ENCODE results near the gene TUBGCP3.

Gene TUBGCP3

DNA sequence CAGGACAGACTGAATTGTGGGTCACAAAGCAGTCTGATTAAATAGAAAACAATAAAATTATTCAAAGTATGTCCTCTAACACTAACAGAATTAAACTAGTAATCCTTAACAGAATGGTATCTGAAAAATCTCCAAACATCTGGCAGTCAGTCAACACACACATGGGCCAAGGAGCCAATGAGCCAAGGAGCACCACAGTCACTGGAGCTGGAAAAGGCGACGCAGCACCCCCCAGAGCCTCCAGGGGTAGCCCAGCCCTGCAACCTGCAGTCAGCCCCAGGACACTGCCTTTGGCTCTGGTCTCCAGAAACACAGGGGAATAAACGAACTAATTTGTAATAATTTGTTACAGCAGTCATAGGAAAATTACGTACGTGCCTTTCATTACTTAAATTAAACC, 12.3 kb downstream of the TUBGCP3 start:
- Histone ChIP-seq H3K9ac (ENCODE audit: low read depth, low read length) (no peak overlapping the region), H3K4me1 (ENCODE audit: insufficient read depth, low read length) (0 out of 2 replicates have a peak, but pooled peaks cover 8% of the 10 kb centered on the region), H3K9me3 (ENCODE audit: control insufficient read depth, insufficient read depth, low read length) (no peaks in the 10 kb centered on the region), H3K36me3 (ENCODE audit: insufficient read depth, low read length) (peaks cover 3% of the 10 kb centered on the region; the same call in 1 of the 2 replicates)

DNA sequence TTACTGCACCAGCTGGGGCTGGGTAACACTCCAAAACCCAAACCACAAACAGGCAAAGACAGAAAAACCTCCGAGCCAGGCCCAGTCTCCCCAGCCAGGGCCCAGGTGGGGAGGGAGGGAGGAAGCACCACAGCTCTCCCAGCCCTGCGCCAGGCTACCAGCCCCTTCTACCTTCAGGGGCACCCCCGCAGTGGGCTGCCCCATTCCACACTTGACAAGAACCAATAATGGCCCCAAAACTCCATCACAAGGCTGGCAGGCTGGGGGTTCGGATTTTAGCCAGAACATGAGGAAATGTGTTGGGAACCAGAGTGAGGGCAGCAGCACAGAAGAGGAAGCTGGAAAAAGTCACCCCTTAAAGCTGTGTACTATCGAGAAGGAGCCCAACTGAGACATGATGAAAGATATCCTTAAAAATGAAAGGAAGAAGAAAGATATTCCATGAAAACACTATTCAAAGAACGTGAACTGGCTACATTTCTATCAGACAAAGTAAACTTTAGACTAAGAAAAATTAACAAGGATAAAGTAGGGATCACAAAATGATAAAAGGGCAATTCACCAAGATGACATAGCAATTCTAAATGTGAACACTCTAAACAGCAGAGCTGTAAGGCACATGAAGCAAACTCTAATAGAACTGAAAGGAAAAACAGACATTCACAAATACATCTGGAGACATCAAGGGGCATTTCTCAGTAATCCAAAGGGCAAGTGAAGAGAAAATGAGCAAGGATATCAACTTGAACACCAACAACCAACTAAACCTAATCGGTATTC, 12.9 kb downstream of the TUBGCP3 start:
- Histone ChIP-seq H3K9ac (ENCODE audit: low read depth, low read length) (no peak overlapping the region), H3K4me1 (ENCODE audit: insufficient read depth, low read length) (0 out of 2 replicates have a peak, but pooled peaks cover 8% of the 10 kb centered on the region), H3K9me3 (ENCODE audit: control insufficient read depth, insufficient read depth, low read length) (no peaks in the 10 kb centered on the region), H3K36me3 (ENCODE audit: insufficient read depth, low read length) (peaks cover 3% of the 10 kb centered on the region; the same call in 1 of the 2 replicates)

DNA sequence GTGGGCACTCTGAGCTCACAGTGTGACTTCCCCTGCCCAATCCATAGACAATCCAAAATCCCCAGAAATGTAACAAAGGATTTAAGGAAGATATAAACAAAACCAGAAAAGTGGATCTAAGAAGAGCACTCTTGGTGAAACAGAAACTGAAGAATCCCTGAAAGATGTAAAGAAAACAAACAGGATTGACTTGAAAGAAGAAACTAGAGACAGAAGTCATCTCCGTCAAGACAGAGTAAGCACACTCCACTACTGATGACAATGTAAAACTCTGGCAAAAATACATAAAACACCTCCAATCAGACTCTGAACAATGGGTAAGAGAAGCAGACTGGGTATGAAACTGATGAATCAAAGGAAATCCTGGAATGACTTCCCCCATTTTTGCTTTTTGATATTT, 13.5 kb downstream of the TUBGCP3 start:
- 0 out of 2 replicates have a peak, but pooled peaks cover 8% of the 10 kb centered on the region for H3K4me1 ChIP-seq (ENCODE audit: insufficient read depth, low read length)
- H3K9me3 ChIP-seq (ENCODE audit: control insufficient read depth, insufficient read depth, low read length), result no peaks in the 10 kb centered on the region
- no peak overlapping the region for H3K9ac ChIP-seq (ENCODE audit: low read depth, low read length)
- no peaks in the 10 kb centered on the region for H3K36me3 ChIP-seq (ENCODE audit: insufficient read depth, low read length)

DNA sequence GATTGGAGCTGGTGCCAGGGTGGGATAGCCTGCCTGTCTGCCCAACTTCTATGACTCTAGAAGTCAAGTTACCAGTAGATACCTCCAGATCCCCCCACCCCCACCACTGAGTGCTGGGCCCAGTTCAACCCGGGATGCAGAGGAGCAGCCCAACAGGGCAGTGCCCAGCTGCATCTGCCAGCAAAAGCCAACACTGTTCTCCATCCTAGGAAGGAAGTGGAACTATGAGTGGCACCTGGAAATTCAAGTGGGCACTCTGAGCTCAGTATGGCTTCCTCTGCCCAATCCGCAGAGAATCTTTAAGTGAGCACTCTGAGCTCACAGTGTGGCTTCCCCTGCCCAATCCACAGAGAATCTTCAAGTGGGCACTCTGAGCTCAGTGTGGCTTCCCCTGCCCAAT, 14.2 kb downstream of the TUBGCP3 start:
- Histone ChIP-seq H3K9me3 (ENCODE audit: control insufficient read depth, insufficient read depth, low read length) (no peaks in the 10 kb centered on the region), H3K36me3 (ENCODE audit: insufficient read depth, low read length) (no peaks in the 10 kb centered on the region), H3K9ac (ENCODE audit: low read depth, low read length) (no peak overlapping the region), H3K4me1 (ENCODE audit: insufficient read depth, low read length) (0 out of 2 replicates have a peak, but pooled peaks cover 8% of the 10 kb centered on the region)

DNA sequence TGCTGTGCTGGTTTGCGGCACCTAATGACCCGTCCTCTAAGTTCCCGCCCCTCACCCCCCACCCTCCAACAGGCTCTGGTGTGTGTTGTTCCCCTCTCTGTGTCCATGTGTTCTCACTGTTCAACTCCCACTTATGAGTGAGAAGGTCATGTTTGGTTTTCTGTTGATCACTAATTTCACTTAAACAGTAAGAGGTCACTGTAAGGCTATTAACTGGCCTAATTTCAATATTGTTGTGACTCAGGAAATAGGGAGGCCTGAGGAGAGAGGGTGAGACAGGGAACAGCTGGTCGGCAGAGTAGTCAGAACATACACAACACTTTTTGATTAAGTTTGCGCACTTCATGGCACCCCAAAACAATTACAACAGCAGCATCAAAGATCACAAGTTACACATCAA, 15.6 kb downstream of the TUBGCP3 start:
- Histone ChIP-seq H3K36me3 (ENCODE audit: insufficient read depth, low read length) (no peaks in the 10 kb centered on the region), H3K9ac (ENCODE audit: low read depth, low read length) (no peak overlapping the region), H3K4me1 (ENCODE audit: insufficient read depth, low read length) (0 out of 2 replicates have a peak, but pooled peaks cover 8% of the 10 kb centered on the region), H3K9me3 (ENCODE audit: control insufficient read depth, insufficient read depth, low read length) (no peaks in the 10 kb centered on the region)

DNA sequence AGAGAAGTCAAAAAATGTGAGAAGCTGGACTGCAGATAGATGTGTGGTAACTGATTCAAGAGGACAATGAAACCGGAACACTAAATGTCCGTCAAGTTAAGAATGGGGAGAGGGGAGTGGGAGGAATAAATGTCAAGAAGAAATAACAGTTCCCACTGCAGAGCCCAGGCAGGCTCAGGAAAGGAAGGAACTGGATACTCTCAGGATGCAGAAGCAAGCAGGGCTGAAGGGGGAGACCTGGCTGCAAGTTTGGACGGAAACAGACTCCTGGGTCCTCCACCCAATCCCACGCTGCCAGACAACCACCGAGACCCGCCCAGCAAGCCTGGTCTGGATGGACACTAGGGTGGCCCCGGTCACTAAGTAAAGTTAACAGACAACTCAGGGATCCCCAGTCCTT, 18.1 kb downstream of the TUBGCP3 start:
- Histone ChIP-seq H3K9me3 (ENCODE audit: control insufficient read depth, insufficient read depth, low read length) (no peaks in the 10 kb centered on the region), H3K4me1 (ENCODE audit: insufficient read depth, low read length) (no peaks in the 10 kb centered on the region), H3K36me3 (ENCODE audit: insufficient read depth, low read length) (no peaks in the 10 kb centered on the region), H3K9ac (ENCODE audit: low read depth, low read length) (no peak overlapping the region)

DNA sequence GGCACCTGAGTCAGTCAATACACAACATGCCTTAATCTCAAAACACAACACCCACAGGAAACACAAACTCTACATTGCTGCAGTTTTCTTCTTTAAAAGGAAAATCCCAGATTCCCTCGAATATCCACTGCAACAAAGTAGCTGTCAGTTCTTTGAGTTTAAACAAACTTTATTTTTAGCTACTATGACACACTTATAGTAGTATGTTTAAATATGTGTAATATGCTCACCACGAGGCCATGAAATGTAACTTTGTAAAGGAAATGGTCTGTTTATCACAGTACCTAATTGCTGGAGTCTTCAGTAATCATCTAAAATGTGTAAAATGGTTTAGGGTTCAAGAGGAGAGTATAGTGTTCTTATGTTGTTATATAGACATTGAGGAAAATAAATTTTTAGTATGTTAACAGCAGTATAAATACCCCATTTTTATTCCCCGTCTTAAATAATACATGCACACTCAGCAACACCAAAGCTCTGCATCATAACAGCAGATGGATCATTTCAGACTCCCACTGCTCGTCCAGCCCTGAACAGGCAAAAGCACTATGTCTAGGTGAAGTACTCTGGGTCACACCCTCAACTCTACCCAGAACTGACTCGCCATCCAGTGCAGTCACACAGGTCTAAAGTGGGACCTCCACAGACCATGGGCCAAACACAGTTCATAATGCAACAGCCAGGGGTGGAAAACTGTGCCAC, 20.6 kb downstream of the TUBGCP3 start:
- no peaks in the 10 kb centered on the region for H3K36me3 ChIP-seq (ENCODE audit: insufficient read depth, low read length)
- no peak overlapping the region for H3K9ac ChIP-seq (ENCODE audit: low read depth, low read length)
- H3K4me1 ChIP-seq (ENCODE audit: insufficient read depth, low read length), result no peaks in the 10 kb centered on the region
- no peaks in the 10 kb centered on the region for H3K9me3 ChIP-seq (ENCODE audit: control insufficient read depth, insufficient read depth, low read length)

DNA sequence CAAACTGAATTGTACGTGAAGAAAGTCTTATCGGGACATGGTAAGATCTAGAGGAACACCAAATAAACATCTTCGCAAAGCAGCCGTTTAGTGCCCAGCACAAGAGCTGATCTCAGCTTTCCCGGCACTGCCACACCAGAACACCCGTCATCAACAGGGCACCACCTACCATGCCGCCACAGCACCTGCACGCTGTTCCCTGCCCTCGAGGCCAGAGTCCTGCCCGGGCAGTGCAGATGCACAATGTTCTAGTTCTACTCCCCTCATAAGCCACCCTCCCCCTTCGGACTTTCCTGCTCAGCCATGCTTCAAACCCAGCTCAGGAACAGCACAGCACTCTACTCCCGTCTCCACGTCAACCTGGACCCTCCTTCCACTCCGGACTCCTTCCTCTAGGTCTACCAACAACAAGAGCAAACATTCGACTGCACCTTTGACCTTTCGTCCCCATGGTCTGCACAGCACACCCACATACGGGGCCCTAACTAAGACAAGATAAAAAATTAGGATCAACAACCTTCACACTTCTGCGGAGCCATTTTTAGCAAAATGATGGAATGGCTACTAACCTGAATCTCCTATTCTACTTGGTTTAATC, 25.1 kb downstream of the TUBGCP3 start:
- H3K9me3 ChIP-seq (ENCODE audit: control insufficient read depth, insufficient read depth, low read length), result no peaks in the 10 kb centered on the region
- H3K36me3 ChIP-seq (ENCODE audit: insufficient read depth, low read length), result no peaks in the 10 kb centered on the region
- no peak overlapping the region for H3K9ac ChIP-seq (ENCODE audit: low read depth, low read length)
- H3K4me1 ChIP-seq (ENCODE audit: insufficient read depth, low read length), result 0 out of 2 replicates have a peak, but pooled peaks cover 6% of the 10 kb centered on the region

DNA sequence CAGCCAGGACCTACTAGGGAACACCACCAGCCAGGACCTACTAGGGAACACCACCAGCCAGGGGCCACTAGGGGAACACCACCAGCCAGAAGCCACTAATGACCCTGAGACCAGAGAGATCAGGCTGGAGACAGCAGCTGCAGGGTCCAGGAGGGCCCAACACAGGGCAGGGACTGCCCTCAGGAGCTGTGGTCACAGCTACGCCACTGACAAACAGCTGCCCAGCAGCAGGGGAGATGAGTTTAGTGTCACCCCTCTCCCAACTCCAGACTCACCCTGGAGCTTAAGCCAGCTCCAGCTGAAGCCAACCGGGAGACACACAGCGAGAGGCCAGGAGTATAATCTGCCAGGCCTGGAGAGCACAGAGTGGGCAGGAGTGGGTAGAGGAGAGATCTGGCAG, 25.7 kb downstream of the TUBGCP3 start:
- Histone ChIP-seq H3K9ac (ENCODE audit: low read depth, low read length) (no peak overlapping the region), H3K36me3 (ENCODE audit: insufficient read depth, low read length) (no peaks in the 10 kb centered on the region), H3K9me3 (ENCODE audit: control insufficient read depth, insufficient read depth, low read length) (no peaks in the 10 kb centered on the region), H3K4me1 (ENCODE audit: insufficient read depth, low read length) (0 out of 2 replicates have a peak, but pooled peaks cover 6% of the 10 kb centered on the region)

DNA sequence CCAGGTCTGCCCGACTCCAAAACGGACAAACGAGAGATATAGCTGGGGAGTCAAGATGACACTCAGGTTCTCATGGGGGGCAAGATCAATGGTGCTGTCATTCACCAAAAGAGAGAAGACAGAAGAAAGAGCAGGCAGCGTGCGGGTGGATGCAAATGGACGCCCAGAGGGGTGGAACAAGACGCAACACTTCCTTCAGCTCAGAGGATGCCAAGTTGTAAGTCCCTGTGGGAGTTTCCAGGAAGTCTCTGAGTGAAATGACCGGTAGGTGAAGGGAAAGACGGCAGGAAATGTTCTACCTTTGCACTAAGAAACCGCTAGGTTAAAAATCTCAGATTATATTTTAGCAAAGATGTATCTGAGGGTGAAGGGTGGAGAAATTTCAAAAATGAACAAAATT, 26.5 kb downstream of the TUBGCP3 start:
- no peaks in the 10 kb centered on the region for H3K36me3 ChIP-seq (ENCODE audit: insufficient read depth, low read length)

DNA sequence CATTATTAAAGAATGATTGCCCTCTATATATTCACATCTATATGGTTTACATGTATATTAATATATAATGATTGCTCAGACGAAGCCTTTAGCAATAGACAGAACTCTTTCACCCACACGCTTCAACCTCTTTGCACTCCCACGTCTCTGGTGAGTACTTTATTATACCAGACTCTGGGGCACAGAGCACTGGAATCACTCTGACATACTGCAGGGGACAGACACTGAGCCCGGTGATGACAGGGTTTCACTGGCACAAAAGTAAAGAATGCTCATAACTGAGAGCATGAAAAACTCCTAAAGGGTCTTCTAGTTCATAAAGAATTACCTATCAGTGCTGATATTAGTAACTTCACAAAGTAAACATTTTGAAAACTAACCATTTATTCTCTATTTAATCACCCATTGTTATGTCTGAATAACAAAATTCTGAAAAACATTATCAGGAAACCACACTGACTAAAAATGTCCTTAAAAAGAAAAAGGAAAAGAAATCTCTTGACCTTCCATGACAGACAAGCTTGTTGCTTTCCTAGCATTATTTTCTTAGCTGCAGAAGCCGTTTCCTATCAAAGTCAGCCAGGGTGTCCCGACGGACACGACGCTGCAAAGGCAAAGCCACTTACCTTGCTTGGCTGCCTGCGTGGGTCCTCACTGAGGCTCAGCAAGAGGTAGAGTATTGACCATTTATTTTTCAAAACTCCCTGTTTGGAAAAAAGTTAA, 29.1 kb downstream of the TUBGCP3 start:
- H3K4me1 ChIP-seq (ENCODE audit: insufficient read depth, low read length), result 0 out of 2 replicates have a peak, but pooled peaks cover 6% of the 10 kb centered on the region
- no peaks in the 10 kb centered on the region for H3K9me3 ChIP-seq (ENCODE audit: control insufficient read depth, insufficient read depth, low read length)
- H3K36me3 ChIP-seq (ENCODE audit: insufficient read depth, low read length), result peaks cover 12% of the 10 kb centered on the region; the same call in 1 of the 2 replicates
- no peak overlapping the region for H3K9ac ChIP-seq (ENCODE audit: low read depth, low read length)

More for the DNA sequence above, 26.5 kb downstream of the TUBGCP3 start:
- Histone ChIP-seq H3K9ac (ENCODE audit: low read depth, low read length) (no peak overlapping the region), H3K9me3 (ENCODE audit: control insufficient read depth, insufficient read depth, low read length) (no peaks in the 10 kb centered on the region), H3K4me1 (ENCODE audit: insufficient read depth, low read length) (0 out of 2 replicates have a peak, but pooled peaks cover 6% of the 10 kb centered on the region)

DNA sequence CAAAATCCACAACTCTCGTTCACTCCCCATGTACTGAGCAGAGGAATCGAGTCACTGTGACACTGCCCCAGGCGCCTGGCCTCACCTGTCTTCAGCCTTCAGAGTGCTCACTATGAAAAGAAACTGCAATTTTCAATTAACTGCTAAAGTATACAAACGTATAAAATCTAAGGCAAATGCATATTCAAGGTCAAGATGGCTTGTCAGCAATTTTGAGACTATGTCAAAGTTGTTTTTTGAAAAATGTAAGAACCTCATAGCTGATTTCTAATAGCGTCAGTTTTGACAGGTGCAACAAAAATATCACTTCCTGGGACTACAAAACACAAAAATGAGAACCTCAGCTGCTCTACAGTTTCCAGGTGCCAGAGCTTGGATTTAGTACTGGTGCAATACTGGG, 31.4 kb downstream of the TUBGCP3 start:
- H3K36me3 ChIP-seq (ENCODE audit: insufficient read depth, low read length), result peaks cover 17% of the 10 kb centered on the region; the same call in 1 of the 2 replicates
- H3K4me1 ChIP-seq (ENCODE audit: insufficient read depth, low read length), result 0 out of 2 replicates have a peak, but pooled peaks cover 6% of the 10 kb centered on the region
- no peak overlapping the region for H3K9ac ChIP-seq (ENCODE audit: low read depth, low read length)
- H3K9me3 ChIP-seq (ENCODE audit: control insufficient read depth, insufficient read depth, low read length), result no peaks in the 10 kb centered on the region

DNA sequence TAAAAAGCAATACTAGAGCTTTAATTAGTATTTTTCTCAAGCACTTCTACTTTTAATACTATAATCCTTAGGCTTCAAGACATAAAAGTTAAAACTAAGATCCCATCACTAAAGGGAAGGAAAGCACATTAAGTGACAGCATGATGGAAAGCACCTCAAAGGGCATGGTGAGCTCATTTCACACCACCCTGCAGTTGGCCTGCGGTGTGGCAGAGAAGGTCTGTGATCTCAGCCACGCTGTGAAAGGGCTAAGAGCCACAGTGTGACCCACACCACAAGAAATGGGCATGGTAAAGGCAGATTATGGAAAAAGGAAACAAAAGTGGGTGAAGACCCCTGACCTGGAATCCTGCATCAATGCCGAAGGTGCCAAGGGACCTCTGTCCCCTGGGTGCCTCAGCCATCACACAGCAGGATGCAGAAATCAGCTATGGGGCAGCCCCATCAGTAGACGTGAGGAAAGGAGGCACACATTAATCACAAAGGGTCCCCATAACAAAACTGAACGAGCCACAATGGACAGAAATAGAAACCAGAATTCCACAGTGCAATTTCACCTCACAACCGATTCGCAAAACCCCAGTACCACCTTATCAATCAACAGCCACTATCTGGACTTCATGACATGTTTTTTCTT, 33.6 kb downstream of the TUBGCP3 start:
- Histone ChIP-seq H3K4me1 (ENCODE audit: insufficient read depth, low read length) (no peaks in the 10 kb centered on the region), H3K36me3 (ENCODE audit: insufficient read depth, low read length) (peaks cover 19% of the 10 kb centered on the region; the same call in 1 of the 2 replicates), H3K9me3 (ENCODE audit: control insufficient read depth, insufficient read depth, low read length) (no peaks in the 10 kb centered on the region), H3K9ac (ENCODE audit: low read depth, low read length) (no peak overlapping the region)

All from ES-I3 (cell line).